Measurements from ENCODE around the gene CALN1.

Gene CALN1

GRCh38 chr7:72337390-72338167, 74.6 kb downstream of the CALN1 start:
- ChIA-PET CTCF (no interaction called here), POLR2A (no interaction called here)
- H3K27ac ChIP-seq (ENCODE audit: extremely low read depth, low read depth, low read length): no peak overlapping the region
- no peak overlapping the region for H3K4me3 ChIP-seq (ENCODE audit: low read depth, low read length)
- no peaks in the 10 kb centered on the region for H3K9me3 ChIP-seq (ENCODE audit: control insufficient read depth, insufficient read depth, low read depth, low read length)
- H3K4me1 ChIP-seq (ENCODE audit: control insufficient read depth, insufficient read depth, low read length): no peaks in the 10 kb centered on the region
- no peak for TF ChIP-seq ZNF175 (tag by site-specific recombination; IDR thresholded peaks at IDR 0.05)
- TF ChIP-seq ZBTB26 (tag by site-specific recombination; optimal IDR thresholded peaks at IDR 0.05): peak; percentile 11
- no peaks in the 10 kb centered on the region for H3K36me3 ChIP-seq (ENCODE audit: control insufficient read depth in 2 of 2, insufficient read depth in 1 of 2, low read length in 2 of 2)

- POLR2A ChIA-PET: no interaction called here
- no peaks in the 10 kb centered on the region for H3K9me3 ChIP-seq (ENCODE audit: control insufficient read depth, insufficient read depth, low read depth, low read length)
- no peak overlapping the region for H3K4me3 ChIP-seq (ENCODE audit: low read depth, low read length)
Measured at GRCh38 chr7:72336632-72337389, 75.3 kb downstream of the CALN1 start.

GRCh38 chr7:72336382-72336631, 75.8 kb downstream of the CALN1 start:
- POLR2A ChIA-PET: no interaction called here
- no peak for TF ChIP-seq ZNF76 (tag by site-specific recombination; IDR thresholded peaks at IDR 0.05; ENCODE audit: borderline replicate concordance, low read depth)
- no peak for TF ChIP-seq ZNF398 (tag by site-specific recombination; IDR thresholded peaks at IDR 0.05)
- no peak for TF ChIP-seq ZNF48 (tag by site-specific recombination; IDR thresholded peaks at IDR 0.05)
- H3K36me3 ChIP-seq (ENCODE audit: control insufficient read depth in 2 of 2, insufficient read depth in 1 of 2, low read length in 2 of 2): no peaks in the 10 kb centered on the region
- CTCF ChIA-PET: no interaction called here
- H3K4me1 ChIP-seq (ENCODE audit: control insufficient read depth, insufficient read depth, low read length): no peaks in the 10 kb centered on the region
- no peaks in the 10 kb centered on the region for H3K9me3 ChIP-seq (ENCODE audit: control insufficient read depth, insufficient read depth, low read depth, low read length)
- no peak overlapping the region for H3K4me3 ChIP-seq (ENCODE audit: low read depth, low read length)
- no peak overlapping the region for H3K27ac ChIP-seq (ENCODE audit: extremely low read depth, low read depth, low read length)

More at GRCh38 chr7:72336632-72337389, 75.3 kb downstream of the CALN1 start:
- Histone ChIP-seq H3K27ac (ENCODE audit: extremely low read depth, low read depth, low read length) (no peak overlapping the region), H3K36me3 (ENCODE audit: control insufficient read depth in 2 of 2, insufficient read depth in 1 of 2, low read length in 2 of 2) (no peaks in the 10 kb centered on the region), H3K4me1 (ENCODE audit: control insufficient read depth, insufficient read depth, low read length) (no peaks in the 10 kb centered on the region)
- CTCF ChIA-PET: no interaction called here
- TF ChIP-seq PRDM10 (tag by site-specific recombination; IDR thresholded peaks at IDR 0.05): no peak
- TF ChIP-seq ZNF184 (tag by site-specific recombination; IDR thresholded peaks at IDR 0.05): no peak
- no peak for TF ChIP-seq ZNF624 (tag by site-specific recombination; IDR thresholded peaks at IDR 0.05)
- TF ChIP-seq ZFP37 (tag by site-specific recombination; IDR thresholded peaks at IDR 0.05): no peak
- TF ChIP-seq ZNF843 (tag by site-specific recombination; IDR thresholded peaks at IDR 0.05): no peak
